GM19240 (cell line): ENCODE results near the gene SCUBE1.

Experiments used
- DNase-seq: peaks from one replicate; pipeline ENCODE4 v3.0.0; 2011; ENCODE audit warnings: low spot score; ENCODE audit not compliant: insufficient read length

Gene SCUBE1

DNA sequence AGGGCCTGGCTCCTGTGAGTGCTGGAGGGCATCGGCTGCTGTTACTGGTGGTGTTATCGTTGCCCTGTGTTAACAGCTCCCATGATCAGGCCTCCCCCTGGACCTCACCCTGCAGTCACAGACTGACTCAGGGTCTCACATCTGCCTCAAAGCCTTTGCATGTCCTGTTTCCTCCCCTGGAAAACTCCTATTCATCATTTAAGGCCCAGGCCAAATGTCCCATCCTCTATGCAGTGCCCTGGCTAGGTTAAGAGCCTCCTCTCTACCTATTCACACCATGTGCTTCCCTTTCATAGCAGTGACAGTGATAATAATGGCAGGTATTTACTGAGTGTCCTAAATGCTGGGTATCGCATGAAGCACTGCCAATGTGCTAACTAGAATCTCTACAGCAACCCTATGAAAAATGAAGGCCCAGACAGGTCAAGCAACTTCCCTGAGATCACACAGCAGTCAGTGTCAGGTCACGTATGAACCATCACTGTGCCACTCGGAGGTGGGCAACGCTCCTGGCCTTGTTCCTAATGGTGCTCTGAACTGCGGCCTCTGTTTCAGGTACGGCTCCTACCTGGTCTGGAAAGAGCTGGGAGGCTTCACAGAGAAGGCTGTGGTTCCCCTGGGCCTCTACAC, 182.6 kb downstream of the SCUBE1 start:
- DNase-seq, result no peak

GRCh38 chr22:43159484-43160178, 183.5 kb downstream of the SCUBE1 start:
- no peak for DNase-seq

DNA sequence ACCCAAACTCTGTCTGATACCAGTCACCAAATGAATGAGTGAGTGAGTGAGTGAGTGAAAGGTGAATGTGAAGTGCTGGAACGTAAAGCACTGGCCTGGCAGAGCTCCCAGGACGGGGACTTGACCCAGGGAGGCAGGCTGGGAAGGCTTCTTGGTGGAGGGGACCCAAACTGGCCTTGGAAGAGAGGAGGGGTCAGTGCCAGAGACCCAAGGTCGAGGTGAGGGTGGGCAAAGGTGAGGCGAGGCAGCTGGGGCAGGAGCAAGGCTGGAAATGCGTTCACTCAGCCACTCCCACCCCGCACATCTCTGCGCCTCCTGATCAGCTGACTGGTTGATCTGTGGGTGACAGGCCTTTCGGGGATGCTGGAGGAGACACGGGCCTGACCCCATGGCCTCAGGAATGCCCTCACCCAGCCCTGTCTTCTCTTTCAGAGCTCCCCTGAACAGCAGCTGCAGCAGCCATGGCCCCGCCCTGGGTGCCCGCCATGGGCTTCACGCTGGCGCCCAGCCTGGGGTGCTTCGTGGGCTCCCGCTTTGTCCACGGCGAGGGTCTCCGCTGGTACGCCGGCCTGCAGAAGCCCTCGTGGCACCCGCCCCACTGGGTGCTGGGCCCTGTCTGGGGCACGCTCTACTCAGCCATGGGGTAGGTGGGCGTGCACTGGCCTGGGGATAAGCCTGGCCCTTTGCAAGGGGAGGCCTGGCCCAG, 184.2 kb downstream of the SCUBE1 start:
- no peak for DNase-seq

DNA sequence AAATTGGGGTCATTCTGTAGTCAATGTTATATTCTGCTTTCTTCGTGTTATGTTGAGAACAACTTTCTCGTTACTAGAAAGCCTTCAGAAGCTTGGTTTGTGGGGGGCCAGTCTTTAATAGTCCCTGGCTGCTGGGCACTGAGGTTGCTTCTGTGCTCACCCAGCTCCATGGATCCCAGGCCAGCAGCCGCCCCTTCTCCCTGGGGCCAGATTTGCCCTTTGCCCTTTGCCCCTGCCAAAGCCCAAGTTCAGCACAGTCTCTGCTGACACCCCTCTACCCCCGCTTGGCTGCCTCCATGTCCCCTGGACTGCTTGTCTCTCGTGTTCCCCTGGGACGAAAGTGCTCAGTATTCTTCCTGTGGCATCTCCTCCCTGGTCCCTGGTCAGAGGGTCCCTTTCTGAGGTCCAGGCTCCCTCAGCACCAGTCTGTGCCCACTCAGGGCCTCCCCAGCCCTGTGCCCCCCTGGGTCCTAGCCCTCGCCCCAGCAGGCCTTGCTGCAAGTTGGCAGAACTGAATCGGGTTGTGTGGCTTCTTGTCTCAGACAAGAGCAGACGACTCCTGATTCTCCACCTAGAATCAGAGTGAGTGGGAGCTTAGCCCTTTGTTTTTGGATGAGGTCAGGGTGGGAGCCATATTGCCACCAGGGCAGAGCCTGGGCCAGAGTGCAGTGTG, 185.2 kb downstream of the SCUBE1 start:
- DNase-seq, result no peak

DNA sequence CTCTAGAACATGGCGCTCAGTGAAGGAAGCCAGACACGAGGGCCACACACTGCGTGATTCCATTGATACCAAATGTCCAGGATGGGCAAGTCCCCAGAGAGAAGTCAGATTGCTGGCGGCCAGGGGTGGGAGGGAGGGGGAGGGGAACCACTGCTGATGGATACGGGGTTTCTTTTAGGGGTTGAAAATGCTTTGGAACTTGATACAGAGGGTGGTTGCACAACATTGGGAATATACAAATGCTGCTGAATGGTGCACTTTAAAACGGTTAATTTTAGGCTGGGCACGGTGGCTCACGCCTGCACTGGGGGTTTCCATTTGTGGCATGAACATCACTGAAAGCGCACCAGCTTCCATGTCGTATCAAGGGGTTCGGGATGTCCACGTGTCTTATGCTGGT, 186.8 kb downstream of the SCUBE1 start:
- DNase-seq, result no peak

DNA sequence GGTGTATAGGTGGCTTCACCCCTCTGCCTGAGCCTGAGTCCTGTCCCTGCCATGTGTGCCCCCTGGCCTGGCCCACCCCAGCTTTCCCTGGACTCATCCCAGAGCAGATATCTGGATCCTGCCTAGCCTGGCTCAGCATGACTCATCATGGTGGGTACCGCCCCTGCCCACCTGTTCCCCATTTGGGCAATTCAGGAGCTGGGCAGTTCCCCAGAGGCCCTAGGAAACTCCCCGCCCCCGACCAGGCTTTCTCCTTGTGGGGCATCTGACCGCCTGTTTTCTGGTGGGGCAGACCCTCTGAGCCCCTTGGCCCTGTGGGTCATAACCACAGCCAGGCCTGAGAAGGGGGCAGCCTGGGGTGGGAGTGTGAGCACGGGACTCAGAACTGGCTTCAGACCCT, 187.4 kb downstream of the SCUBE1 start:
- no peak for DNase-seq

GRCh38 chr22:43154887-43155536, 188.2 kb downstream of the SCUBE1 start:
- DNase-seq, result no peak

DNA sequence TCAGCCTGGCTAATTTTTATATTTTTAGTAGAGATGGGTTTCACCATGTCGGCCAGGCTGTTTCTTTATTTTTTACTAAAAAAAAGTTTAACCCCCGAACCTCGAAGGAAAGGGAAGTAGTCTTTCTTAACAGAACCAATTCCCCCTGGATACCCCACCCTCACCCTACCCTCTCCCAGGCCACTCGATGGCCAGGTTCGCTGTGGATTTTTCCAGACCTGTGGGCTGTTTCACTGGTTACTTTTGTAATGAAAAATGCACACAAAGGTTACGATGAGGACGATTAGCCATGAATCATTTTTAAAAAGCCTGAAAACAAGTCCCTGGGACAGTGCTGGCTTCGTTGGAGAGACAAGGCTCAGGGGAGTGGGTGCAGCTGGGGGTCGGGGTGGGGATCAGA, 189.3 kb downstream of the SCUBE1 start:
- DNase-seq, result no peak

DNA sequence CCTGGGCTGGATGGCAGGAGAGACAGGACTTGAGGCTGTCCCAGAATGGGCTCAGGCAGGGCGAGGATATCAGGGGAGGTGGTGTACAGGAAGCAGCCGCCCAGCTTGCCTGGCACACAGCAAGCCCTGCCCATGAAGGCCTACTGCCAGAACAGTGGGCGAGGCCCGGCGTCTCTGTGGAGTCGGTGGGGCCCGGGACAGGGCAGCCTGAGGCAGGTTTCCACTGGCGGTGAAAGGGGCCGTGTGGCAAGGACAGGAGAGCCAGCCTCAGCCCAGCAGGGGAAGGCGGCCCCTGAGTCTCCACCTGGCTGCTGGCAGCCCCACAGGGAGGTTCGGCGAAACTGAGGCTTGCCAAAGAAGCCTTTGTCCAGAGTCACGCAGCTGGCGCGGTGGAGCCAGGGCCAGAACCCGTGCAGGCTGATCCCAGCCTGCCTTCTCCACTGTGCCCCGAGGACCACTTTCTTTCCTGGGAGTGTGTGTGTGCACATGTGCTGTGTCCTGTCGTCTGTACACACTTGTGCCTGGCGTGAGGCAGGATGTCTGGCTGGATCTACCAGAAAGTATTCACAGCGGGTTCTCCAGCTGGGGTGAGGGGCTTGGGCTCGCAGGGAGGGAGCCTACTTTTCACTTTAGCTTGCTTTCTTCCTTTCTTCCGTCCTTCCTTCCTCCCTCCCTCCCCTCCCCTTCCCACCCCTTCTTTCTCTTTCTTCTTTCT, 190.7 kb downstream of the SCUBE1 start:
- no peak for DNase-seq

DNA sequence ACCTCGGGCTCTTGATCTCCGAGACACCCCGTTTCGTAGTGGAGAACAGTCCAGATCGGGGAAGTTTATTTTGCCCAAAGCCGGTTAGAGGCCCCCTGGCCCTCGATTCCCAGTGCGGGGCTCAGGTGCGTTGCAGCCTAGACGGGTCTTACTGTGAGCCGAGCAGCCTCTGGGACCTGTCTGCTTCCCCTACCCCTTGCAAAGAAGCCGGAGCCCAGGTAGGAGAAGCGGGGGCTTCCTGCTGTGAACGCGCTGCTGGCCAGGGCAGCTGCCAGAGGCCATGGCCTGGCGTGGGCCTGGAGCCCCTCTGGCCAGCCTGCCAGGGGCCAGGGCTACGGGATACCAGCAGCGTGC, 191.2 kb downstream of the SCUBE1 start:
- no peak for DNase-seq

GRCh38 chr22:43151251-43152002, 191.7 kb downstream of the SCUBE1 start, which contains the start of gene TSPO:
TSS of gene TSPO (plus strand) at chr22:43151559. CDS start at chr22:43159239, 7,680 bp downstream.
- DNase-seq, result no peak

GRCh38 chr22:43150731-43151206, 192.4 kb downstream of the SCUBE1 start:
- no peak for DNase-seq

DNA sequence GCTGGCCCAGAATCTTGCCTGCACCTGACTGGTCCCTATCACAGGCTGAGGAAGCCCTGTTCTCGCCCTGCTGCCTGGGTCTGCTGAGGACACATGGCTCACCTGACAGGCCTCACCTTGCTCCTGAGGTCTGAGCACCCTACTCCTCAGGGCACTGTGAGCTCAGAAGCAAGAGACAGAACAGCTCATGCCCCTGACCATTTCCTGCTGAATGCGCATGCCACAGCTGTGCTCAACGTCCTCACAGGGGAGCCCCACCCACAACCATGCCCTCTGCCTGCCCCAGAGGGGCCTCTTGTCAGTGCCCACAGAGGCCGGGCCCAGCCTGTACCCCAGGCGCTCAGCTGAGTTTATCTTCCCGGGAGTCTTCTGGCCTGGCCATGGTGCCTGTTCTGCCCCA, 194.6 kb downstream of the SCUBE1 start:
- no peak for DNase-seq

DNA sequence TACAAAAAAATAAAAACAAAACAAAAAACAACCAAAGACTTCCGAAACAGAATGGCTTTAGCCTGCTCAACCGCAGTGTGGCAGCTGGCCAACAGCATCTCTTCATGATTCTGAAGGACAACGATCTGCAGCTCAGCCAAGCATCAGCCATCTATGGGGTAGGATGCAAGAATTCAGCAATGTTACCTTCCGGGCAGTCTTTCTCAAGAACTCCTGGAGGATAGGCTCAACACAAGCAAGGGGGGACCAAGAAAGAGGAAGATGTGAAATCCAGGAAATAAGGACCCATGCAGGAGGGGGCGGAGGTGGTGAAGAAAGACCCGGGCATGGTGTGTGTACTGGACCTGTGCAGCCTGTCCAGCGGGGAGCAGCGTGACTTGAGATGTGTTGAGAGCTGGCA, 195.4 kb downstream of the SCUBE1 start:
- no peak for DNase-seq
